OCI-LY7 (cell line): ENCODE results near the gene PPM1H.

ENCODE experiments used
- CTCF ChIP-seq: fragments of 200-600 bp; sonication (generic); conservative IDR thresholded peaks from 2 replicates; pipeline ENCODE4 v1.5.1; 2014; ENCODE audit warnings: mild to moderate bottlenecking, antibody characterized with exemption, low read length, moderate library complexity, mixed read lengths
- EZH2phosphoT487 ChIP-seq: fragments of 200-600 bp; sonication (generic); IDR thresholded peaks from 2 replicates; pipeline ENCODE4 v1.6.1; 2018; ENCODE audit warnings: low read depth, borderline replicate concordance, mild to moderate bottlenecking, mixed run types, antibody characterized with exemption, low read length, moderate library complexity, mixed read lengths

DNA sequence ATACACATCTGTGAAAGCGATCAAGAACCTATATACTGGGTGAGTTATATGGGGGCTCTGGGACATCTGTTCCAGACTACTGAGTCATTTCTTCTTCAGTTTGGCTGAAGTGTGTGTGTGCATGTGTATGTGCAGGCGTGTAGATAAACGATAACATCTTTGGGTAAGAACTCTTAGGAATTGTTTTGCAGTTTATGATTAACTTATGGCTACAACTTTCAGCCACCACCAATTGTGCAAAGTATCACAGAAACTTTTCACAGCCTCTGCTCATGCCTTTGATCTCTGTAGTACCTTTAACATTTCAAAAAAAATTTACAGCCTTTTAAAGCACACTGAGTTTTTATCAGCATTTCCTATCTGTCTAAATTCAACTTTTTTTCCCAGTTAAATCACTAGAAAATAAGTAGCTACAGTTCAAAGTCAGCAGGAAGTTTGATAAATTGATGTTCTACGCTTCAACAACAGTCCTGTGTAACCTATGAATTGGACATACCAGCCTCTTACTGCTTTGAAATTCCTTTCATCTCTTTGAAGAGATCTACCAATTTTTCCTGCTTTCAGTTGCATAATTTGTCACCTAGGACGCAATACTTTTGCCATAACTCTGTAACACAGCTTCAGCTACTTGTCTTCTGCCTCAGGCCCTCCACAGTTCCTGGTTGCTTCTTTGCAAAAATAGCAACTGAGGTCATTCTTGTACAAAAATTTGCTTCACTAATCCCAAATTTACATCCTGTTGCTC, 43.0 kb downstream of the PPM1H start:
- no peak for TF ChIP-seq CTCF
- TF ChIP-seq EZH2phosphoT487, result no peak
